Activated CD8-positive, alpha-beta T cell treated with anti-CD3 and anti-CD28 coated beads, Interleukin-2, amount 10 ng/mL, durations not matched to agents 7 days and 5 days (primary cell): ENCODE data around the gene APBA2. TPM values are rescaled to one million over a fixed set of nuclear protein-coding genes. Genes with fewer than 3 reads are reported as not detected.
A peak's percentile ranks its signal among the peaks of the same experiment; 100 is the strongest.

Source experiments
- ATAC-seq: fragments of 150-1000 bp; cut with Tn5 transposase; one replicate; pipeline ENCODE4 v1.10.0; 2021; ENCODE audit warnings: moderate library complexity
- CTCF ChIA-PET: fragments of 350-600 bp; sonication (Branson Sonifier 250); formaldehyde crosslinking; loops from one replicate; lab custom pipeline; 2021; ENCODE audit warnings: antibody characterized with exemption; lab: Charles Lee
- POLR2A ChIA-PET: fragments of 350-600 bp; sonication (Branson Sonifier 250); formaldehyde crosslinking; loops from one replicate; lab custom pipeline; 2021; ENCODE audit warnings: antibody characterized with exemption; lab: Charles Lee
- DNase-seq: peaks from one replicate; pipeline ENCODE4 v3.0.0-alpha.2; 2020
- H3K27ac Mint-ChIP-seq: one replicate; pipeline ENCODE4 v1.8.0; 2021; ENCODE audit warnings: mild to moderate bottlenecking, mixed read lengths
- H3K27me3 Mint-ChIP-seq: one replicate; pipeline ENCODE4 v1.8.0; 2021; ENCODE audit warnings: low read depth, mixed read lengths
- H3K36me3 Mint-ChIP-seq: one replicate; pipeline ENCODE4 v1.8.0; 2021; ENCODE audit warnings: low read depth, mixed read lengths
- H3K4me1 Mint-ChIP-seq: one replicate; pipeline ENCODE4 v1.8.0; 2021; ENCODE audit warnings: low read depth, mixed read lengths
- H3K4me3 Mint-ChIP-seq: one replicate; pipeline ENCODE4 v1.8.0; 2021; ENCODE audit warnings: mild to moderate bottlenecking, mixed read lengths
- H3K9me3 Mint-ChIP-seq: one replicate; pipeline ENCODE4 v1.8.0; 2022; ENCODE audit warnings: mixed read lengths; ENCODE audit not compliant: insufficient read depth
- total RNA-seq, 2 experiments: library from RNA; stranded (reverse); gene quantifications; one replicate each; pipeline ENCODE4 v1.2.3, GENCODE V29; 2021

Gene APBA2
- total RNA-seq, 2 experiments from 2014 or later: 29.5 TPM

- POLR2A ChIA-PET: no interaction called here
- no peak overlapping the region for H3K4me3 Mint-ChIP-seq
These were observed 46.1 kb downstream of the APBA2 start for GRCh38 chr15:28931828-28932227.

GRCh38 chr15:28932361-28932760 lies 46.6 kb downstream of the APBA2 start:
- H3K27me3 Mint-ChIP-seq: no peaks in the 10 kb centered on the region
- ChIA-PET CTCF (no interaction called here), POLR2A (no interaction called here)
- DNase-seq (no peak), ATAC-seq (no peak)
- H3K4me1 Mint-ChIP-seq: peaks cover 42% of the 10 kb centered on the region
- H3K4me3 Mint-ChIP-seq: no peak overlapping the region
- no peaks in the 10 kb centered on the region for H3K9me3 Mint-ChIP-seq
- no peak overlapping the region for H3K27ac Mint-ChIP-seq
- H3K36me3 Mint-ChIP-seq: peaks cover 13% of the 10 kb centered on the region

More at GRCh38 chr15:28931828-28932227, 46.1 kb downstream of the APBA2 start:
- H3K27ac Mint-ChIP-seq: no peak overlapping the region
- H3K4me1 Mint-ChIP-seq: peaks cover 37% of the 10 kb centered on the region
- H3K36me3 Mint-ChIP-seq: peaks cover 11% of the 10 kb centered on the region
- H3K27me3 Mint-ChIP-seq: no peaks in the 10 kb centered on the region
- CTCF ChIA-PET: no interaction called here
- no peaks in the 10 kb centered on the region for H3K9me3 Mint-ChIP-seq
- DNase-seq (no peak), ATAC-seq (no peak)

- ATAC-seq (no peak), DNase-seq (no peak)
- Mint-ChIP-seq H3K9me3 (no peaks in the 10 kb centered on the region), H3K4me3 (no peak overlapping the region), H3K4me1 (peaks cover 57% of the 10 kb centered on the region), H3K36me3 (peaks cover 12% of the 10 kb centered on the region), H3K27ac (peak overlapping the region; percentile 70), H3K27me3 (no peaks in the 10 kb centered on the region)
- CTCF ChIA-PET: interaction anchor here (1.0 to 1.5 kb wide), 4 partner anchors 12 to 157 kb away, joined by 3 to 8 read pairs (median 4); no protein-coding TSS in a partner anchor
- POLR2A ChIA-PET: interaction anchor here (1.2 kb wide), 1 partner anchor 21 kb away, joined by 3 read pairs; no protein-coding TSS in a partner anchor
These were observed 48.1 kb downstream of the APBA2 start for GRCh38 chr15:28933710-28934445.

GRCh38 chr15:28934645-28935044 lies 48.9 kb downstream of the APBA2 start:
- Mint-ChIP-seq H3K4me3 (no peak overlapping the region), H3K9me3 (no peaks in the 10 kb centered on the region), H3K36me3 (peaks cover 16% of the 10 kb centered on the region), H3K4me1 (peaks cover 65% of the 10 kb centered on the region), H3K27ac (no peak overlapping the region), H3K27me3 (no peaks in the 10 kb centered on the region)
- no peak for DNase-seq
- ChIA-PET POLR2A (interaction anchor here (0.6 to 1.2 kb wide), 2 partner anchors 21 to 60 kb away, joined by 3 to 4 read pairs; no protein-coding TSS in a partner anchor), CTCF (interaction anchor here (0.6 to 3.8 kb wide), 19 partner anchors 10 to 170 kb away, joined by 3 to 46 read pairs (median 5); no protein-coding TSS in a partner anchor)
- ATAC-seq: no peak

GRCh38 chr15:28935316-28935715 lies 49.5 kb downstream of the APBA2 start:
- Mint-ChIP-seq H3K4me1 (peaks cover 70% of the 10 kb centered on the region), H3K27me3 (no peaks in the 10 kb centered on the region), H3K4me3 (no peak overlapping the region), H3K9me3 (no peaks in the 10 kb centered on the region), H3K27ac (peak overlapping the region; percentile 27), H3K36me3 (peaks cover 16% of the 10 kb centered on the region)
- ATAC-seq (peak; percentile 76), DNase-seq (peak; percentile 82)
- CTCF ChIA-PET: interaction anchor here (0.6 to 3.8 kb wide), 16 partner anchors 10 to 169 kb away, joined by 3 to 46 read pairs (median 6); no protein-coding TSS in a partner anchor
- POLR2A ChIA-PET: interaction anchor here (0.6 kb wide), 1 partner anchor 59 kb away, joined by 4 read pairs; no protein-coding TSS in a partner anchor

- Mint-ChIP-seq H3K9me3 (no peaks in the 10 kb centered on the region), H3K4me1 (peaks cover 78% of the 10 kb centered on the region), H3K36me3 (peaks cover 18% of the 10 kb centered on the region), H3K27me3 (no peaks in the 10 kb centered on the region), H3K4me3 (no peak overlapping the region), H3K27ac (peak overlapping the region; percentile 91)
- DNase-seq (no peak), ATAC-seq (no peak)
- POLR2A ChIA-PET: interaction anchor here (0.6 kb wide), 1 partner anchor 20 kb away, joined by 4 read pairs; no protein-coding TSS in a partner anchor
- CTCF ChIA-PET: interaction anchor here (0.8 to 3.8 kb wide), 15 partner anchors 11 to 168 kb away, joined by 3 to 46 read pairs (median 6); no protein-coding TSS in a partner anchor
These were observed 50.3 kb downstream of the APBA2 start for GRCh38 chr15:28936081-28936480.

- peaks cover 82% of the 10 kb centered on the region for H3K4me1 Mint-ChIP-seq
- no peaks in the 10 kb centered on the region for H3K27me3 Mint-ChIP-seq
- H3K9me3 Mint-ChIP-seq: no peaks in the 10 kb centered on the region
- DNase-seq (no peak), ATAC-seq (no peak)
- CTCF ChIA-PET: interaction anchor here (1.0 to 3.8 kb wide), 11 partner anchors 11 to 168 kb away, joined by 3 to 46 read pairs (median 11); no protein-coding TSS in a partner anchor
- H3K27ac Mint-ChIP-seq: peak overlapping the region; percentile 91
- POLR2A ChIA-PET: no interaction called here
- peaks cover 18% of the 10 kb centered on the region for H3K36me3 Mint-ChIP-seq
- H3K4me3 Mint-ChIP-seq: peak overlapping the region; percentile 23
These were observed 50.7 kb downstream of the APBA2 start for GRCh38 chr15:28936481-28936881.

GRCh38 chr15:28937271-28937670 lies 51.5 kb downstream of the APBA2 start:
- peaks cover 88% of the 10 kb centered on the region for H3K4me1 Mint-ChIP-seq

GRCh38 chr15:28942046-28942445 lies 56.3 kb downstream of the APBA2 start:
- Mint-ChIP-seq H3K4me1 (peaks cover 80% of the 10 kb centered on the region), H3K9me3 (no peaks in the 10 kb centered on the region), H3K36me3 (peaks cover 43% of the 10 kb centered on the region), H3K4me3 (peak overlapping the region; percentile 45), H3K27me3 (no peaks in the 10 kb centered on the region), H3K27ac (peak overlapping the region; percentile 81)
- ChIA-PET CTCF (interaction anchor here (0.8 to 2.1 kb wide), 3 partner anchors 11 to 33 kb away, joined by 3 to 9 read pairs (median 6); no protein-coding TSS in a partner anchor), POLR2A (no interaction called here)
- DNase-seq (peak; percentile 72), ATAC-seq (peak; percentile 76)

More at GRCh38 chr15:28937271-28937670, 51.5 kb downstream of the APBA2 start:
- POLR2A ChIA-PET: no interaction called here
- Mint-ChIP-seq H3K4me3 (peak overlapping the region; percentile 56), H3K9me3 (no peaks in the 10 kb centered on the region), H3K27me3 (no peaks in the 10 kb centered on the region), H3K27ac (peak overlapping the region; percentile 91), H3K36me3 (peaks cover 18% of the 10 kb centered on the region)
- CTCF ChIA-PET: interaction anchor here (1.1 to 3.8 kb wide), 5 partner anchors 9 to 153 kb away, joined by 3 to 46 read pairs (median 6); no protein-coding TSS in a partner anchor
- DNase-seq (no peak), ATAC-seq (no peak)

- Mint-ChIP-seq H3K27me3 (no peaks in the 10 kb centered on the region), H3K9me3 (no peaks in the 10 kb centered on the region), H3K4me1 (peaks cover 80% of the 10 kb centered on the region), H3K27ac (peak overlapping the region; percentile 81), H3K4me3 (peak overlapping the region; percentile 45), H3K36me3 (peaks cover 43% of the 10 kb centered on the region)
- DNase-seq (no peak), ATAC-seq (no peak)
- ChIA-PET POLR2A (no interaction called here), CTCF (interaction anchor here (0.8 to 1.6 kb wide), 4 partner anchors 11 to 148 kb away, joined by 3 to 9 read pairs (median 6); no protein-coding TSS in a partner anchor)
These were observed 56.8 kb downstream of the APBA2 start for GRCh38 chr15:28942571-28942970.

- Mint-ChIP-seq H3K9me3 (no peaks in the 10 kb centered on the region), H3K27me3 (no peaks in the 10 kb centered on the region), H3K4me3 (no peak overlapping the region), H3K27ac (no peak overlapping the region), H3K36me3 (peaks cover 43% of the 10 kb centered on the region), H3K4me1 (peaks cover 80% of the 10 kb centered on the region)
- DNase-seq (no peak), ATAC-seq (no peak)
- CTCF ChIA-PET: interaction anchor here (1.6 kb wide), 2 partner anchors 12 to 147 kb away, joined by 6 to 7 read pairs; no protein-coding TSS in a partner anchor
- POLR2A ChIA-PET: no interaction called here
These were observed 57.4 kb downstream of the APBA2 start for GRCh38 chr15:28943146-28943545.
